ENCODE measurements around the gene CEP55. TPM values are rescaled to one million over a fixed set of nuclear protein-coding genes. Genes with fewer than 3 reads are reported as not detected.

CEP55 gene
- total and polyA plus RNA-seq, 4 donors: 0.43 to 2.8 (median 0.99) TPM

GRCh38 chr10:93491602-93492121 lies 4.8 kb upstream of the CEP55 start:
- ATAC-seq (ENCODE audit: low FRiP score) (no peak), DNase-seq (no peak)
- WGBS, 2 donors: 86 to 91% methylated on average over 2 of the region's 2 CpGs
- H3K4me3 ChIP-seq (ENCODE audit: low read length in 2 of 2): no peak overlapping the region
- H3K9me3 ChIP-seq (ENCODE audit: control insufficient read depth, low read length): no peaks in the 10 kb centered on the region
- H3K27ac ChIP-seq (ENCODE audit: low read depth in 1 of 2, low read length in 2 of 2): no peak overlapping the region
- H3K36me3 ChIP-seq (ENCODE audit: control insufficient read depth in 1 of 2, insufficient read depth in 2 of 2, low read length in 1 of 2): no peaks in the 10 kb centered on the region
- H3K4me1 ChIP-seq (ENCODE audit: control insufficient read depth in 1 of 2, insufficient read depth in 2 of 2, low read length in 2 of 2): no peaks in the 10 kb centered on the region
- intact Hi-C loops (cut with DNase I): no loop called here
- no peaks in the 10 kb centered on the region for H3K27me3 ChIP-seq (ENCODE audit: control insufficient read depth in 1 of 2, insufficient read depth in 2 of 2, low read length in 1 of 2)

DNA sequence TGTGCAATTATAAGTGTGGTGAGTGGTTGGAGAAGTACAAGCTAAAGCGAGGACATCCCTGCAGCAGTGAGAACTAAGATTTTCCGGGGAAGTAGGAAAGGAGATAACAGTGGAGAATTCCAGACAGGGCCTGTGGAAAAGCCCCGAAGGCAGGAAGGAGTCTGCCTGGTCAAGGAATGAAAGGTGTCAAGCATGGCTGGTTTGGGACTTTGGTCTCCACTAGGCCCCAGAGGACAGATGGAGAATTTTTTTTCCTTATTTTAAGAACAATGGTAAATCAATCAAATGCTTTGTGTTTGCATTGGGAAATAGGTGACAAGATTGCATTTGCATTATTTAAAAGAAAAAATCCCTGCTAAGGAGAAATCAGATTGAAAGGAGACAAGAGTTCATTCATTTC lies 3.2 kb upstream of the CEP55 start:
- DNase-seq: no peak
- Histone ChIP-seq H3K27me3 (ENCODE audit: control insufficient read depth in 1 of 2, insufficient read depth in 2 of 2, low read length in 1 of 2) (no peaks in the 10 kb centered on the region), H3K36me3 (ENCODE audit: control insufficient read depth in 1 of 2, insufficient read depth in 2 of 2, low read length in 1 of 2) (no peaks in the 10 kb centered on the region), H3K9me3 (ENCODE audit: control insufficient read depth, low read length) (no peaks in the 10 kb centered on the region), H3K4me1 (ENCODE audit: control insufficient read depth in 1 of 2, insufficient read depth in 2 of 2, low read length in 2 of 2) (no peaks in the 10 kb centered on the region), H3K4me3 (ENCODE audit: low read length in 2 of 2) (no peak overlapping the region), H3K27ac (ENCODE audit: low read depth in 1 of 2, low read length in 2 of 2) (no peak overlapping the region)
- WGBS, 2 donors: 65 to 91% methylated on average over 3 of the region's 3 CpGs
- no peak for ATAC-seq (ENCODE audit: low FRiP score)
- intact Hi-C loops (cut with DNase I): no loop called here

GRCh38 chr10:93494494-93494893 lies 1.9 kb upstream of the CEP55 start:
- Histone ChIP-seq H3K27me3 (ENCODE audit: control insufficient read depth in 1 of 2, insufficient read depth in 2 of 2, low read length in 1 of 2) (no peaks in the 10 kb centered on the region), H3K4me1 (ENCODE audit: control insufficient read depth in 1 of 2, insufficient read depth in 2 of 2, low read length in 2 of 2) (no peaks in the 10 kb centered on the region), H3K27ac (ENCODE audit: low read depth in 1 of 2, low read length in 2 of 2) (no peak overlapping the region), H3K36me3 (ENCODE audit: control insufficient read depth in 1 of 2, insufficient read depth in 2 of 2, low read length in 1 of 2) (no peaks in the 10 kb centered on the region), H3K9me3 (ENCODE audit: control insufficient read depth, low read length) (no peaks in the 10 kb centered on the region), H3K4me3 (ENCODE audit: low read length in 2 of 2) (no peak overlapping the region)
- intact Hi-C loops (cut with DNase I): no loop called here
- ATAC-seq (ENCODE audit: low FRiP score) (no peak), DNase-seq (no peak)
- WGBS, 2 donors: 97 to 100% methylated on average over 2 of the region's 2 CpGs

DNA sequence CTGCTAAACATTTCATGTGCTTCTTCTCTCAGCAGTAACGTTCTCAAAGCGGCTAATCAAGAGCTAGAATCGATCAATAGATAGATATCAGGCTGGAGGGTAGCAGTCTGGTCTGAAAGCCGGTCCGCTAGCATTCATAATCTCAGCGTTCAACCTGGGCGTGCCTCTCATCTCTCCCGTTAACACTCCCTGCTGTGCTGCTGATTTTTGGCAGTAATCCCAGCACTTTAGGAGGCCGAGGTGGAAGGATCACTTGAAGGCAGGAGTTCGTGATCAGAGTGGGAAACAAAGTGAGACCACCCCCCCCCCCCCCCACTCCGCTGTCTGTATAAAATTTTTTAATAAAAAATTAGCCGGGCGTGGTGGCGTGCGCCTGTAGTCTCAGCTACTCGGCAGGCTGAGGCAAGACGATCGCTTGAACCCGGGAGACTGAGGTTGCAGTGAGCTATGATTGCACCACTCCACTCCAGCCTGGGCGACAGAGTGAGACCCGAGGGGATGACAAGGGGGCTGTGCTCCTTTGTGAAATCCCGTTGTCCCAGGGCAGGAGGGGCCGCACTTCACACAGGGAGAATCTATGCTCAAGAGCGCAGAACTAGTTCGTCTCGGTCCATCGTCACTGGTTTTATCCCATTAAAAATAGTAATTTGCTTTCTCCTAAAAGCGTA lies 624 bp upstream of the CEP55 start:
- no peaks in the 10 kb centered on the region for H3K27me3 ChIP-seq (ENCODE audit: control insufficient read depth in 1 of 2, insufficient read depth in 2 of 2, low read length in 1 of 2)
- intact Hi-C loops (cut with DNase I): loop anchor here in 1 of 2 donors (5.0 kb wide), 1 partner anchor 118 kb away; no protein-coding TSS in a partner anchor
- no peaks in the 10 kb centered on the region for H3K9me3 ChIP-seq (ENCODE audit: control insufficient read depth, low read length)
- no peaks in the 10 kb centered on the region for H3K4me1 ChIP-seq (ENCODE audit: control insufficient read depth in 1 of 2, insufficient read depth in 2 of 2, low read length in 2 of 2)
- DNase-seq (peak in 1 of 2 donors; percentile 54), ATAC-seq (ENCODE audit: low FRiP score) (peak; percentile 67)
- peak overlapping the region; percentile 42 to 48 for H3K4me3 ChIP-seq (ENCODE audit: low read length in 2 of 2)
- no peak overlapping the region for H3K27ac ChIP-seq (ENCODE audit: low read depth in 1 of 2, low read length in 2 of 2)
- 2% methylated on average over 28 of the region's 28 CpGs for WGBS, 2 donors
- no peaks in the 10 kb centered on the region for H3K36me3 ChIP-seq (ENCODE audit: control insufficient read depth in 1 of 2, insufficient read depth in 2 of 2, low read length in 1 of 2)

DNA sequence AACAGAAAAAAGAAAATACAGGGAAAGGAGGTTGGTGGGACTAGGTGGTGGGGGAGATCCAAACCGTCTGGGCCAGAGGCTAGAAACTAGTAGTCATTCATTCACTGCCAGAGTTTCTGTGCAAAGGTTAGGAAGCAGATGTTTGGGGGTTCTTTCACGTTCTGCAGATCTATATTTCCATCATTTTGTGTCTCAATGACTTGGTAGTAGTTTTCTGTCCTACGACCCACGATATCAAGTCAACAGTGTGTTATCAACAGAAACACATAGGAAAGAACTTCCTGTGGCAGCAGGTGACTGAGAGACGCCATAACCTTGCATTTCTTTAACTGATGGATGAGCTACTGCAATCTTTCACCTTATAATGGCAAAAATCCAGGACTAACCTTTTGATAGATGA lies 1.8 kb downstream of the CEP55 start:
- no peak for ATAC-seq (ENCODE audit: low FRiP score)
- no peaks in the 10 kb centered on the region for H3K36me3 ChIP-seq (ENCODE audit: control insufficient read depth in 1 of 2, insufficient read depth in 2 of 2, low read length in 1 of 2)
- no peak for DNase-seq
- 51 to 58% methylated on average over 5 of the region's 5 CpGs for WGBS, 2 donors
- H3K9me3 ChIP-seq (ENCODE audit: control insufficient read depth, low read length): no peaks in the 10 kb centered on the region
- H3K27ac ChIP-seq (ENCODE audit: low read depth in 1 of 2, low read length in 2 of 2): no peak overlapping the region
- H3K4me1 ChIP-seq (ENCODE audit: control insufficient read depth in 1 of 2, insufficient read depth in 2 of 2, low read length in 2 of 2): no peaks in the 10 kb centered on the region
- H3K4me3 ChIP-seq (ENCODE audit: low read length in 2 of 2): no peak overlapping the region
- H3K27me3 ChIP-seq (ENCODE audit: control insufficient read depth in 1 of 2, insufficient read depth in 2 of 2, low read length in 1 of 2): no peaks in the 10 kb centered on the region
- intact Hi-C loops (cut with DNase I): loop anchor here in 1 of 2 donors (5.0 kb wide), 1 partner anchor 121 kb away; no protein-coding TSS in a partner anchor

GRCh38 chr10:93501650-93502049 lies 5.2 kb downstream of the CEP55 start:
- no peaks in the 10 kb centered on the region for H3K9me3 ChIP-seq (ENCODE audit: control insufficient read depth, low read length)
- no peaks in the 10 kb centered on the region for H3K36me3 ChIP-seq (ENCODE audit: control insufficient read depth in 1 of 2, insufficient read depth in 2 of 2, low read length in 1 of 2)
- H3K4me3 ChIP-seq (ENCODE audit: low read length in 2 of 2): no peak overlapping the region
- intact Hi-C loops (cut with DNase I): no loop called here
- H3K27ac ChIP-seq (ENCODE audit: low read depth in 1 of 2, low read length in 2 of 2): no peak overlapping the region
- H3K27me3 ChIP-seq (ENCODE audit: control insufficient read depth in 1 of 2, insufficient read depth in 2 of 2, low read length in 1 of 2): no peaks in the 10 kb centered on the region
- DNase-seq (no peak), ATAC-seq (ENCODE audit: low FRiP score) (no peak)
- no peaks in the 10 kb centered on the region for H3K4me1 ChIP-seq (ENCODE audit: control insufficient read depth in 1 of 2, insufficient read depth in 2 of 2, low read length in 2 of 2)

DNA sequence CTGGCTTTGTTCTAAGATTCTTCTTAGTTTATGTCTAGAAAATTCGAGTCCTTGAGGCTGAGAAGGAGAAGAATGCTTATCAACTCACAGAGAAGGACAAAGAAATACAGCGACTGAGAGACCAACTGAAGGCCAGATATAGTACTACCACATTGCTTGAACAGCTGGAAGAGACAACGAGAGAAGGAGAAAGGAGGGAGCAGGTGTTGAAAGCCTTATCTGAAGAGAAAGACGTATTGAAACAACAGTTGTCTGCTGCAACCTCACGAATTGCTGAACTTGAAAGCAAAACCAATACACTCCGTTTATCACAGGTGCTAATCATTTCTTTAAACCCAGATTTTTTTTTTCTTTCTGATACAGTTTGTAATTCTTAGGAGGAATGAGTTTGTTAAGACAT lies 6.7 kb downstream of the CEP55 start:
- no peaks in the 10 kb centered on the region for H3K4me1 ChIP-seq (ENCODE audit: control insufficient read depth in 1 of 2, insufficient read depth in 2 of 2, low read length in 2 of 2)
- no peaks in the 10 kb centered on the region for H3K9me3 ChIP-seq (ENCODE audit: control insufficient read depth, low read length)
- intact Hi-C loops (cut with DNase I): no loop called here
- no peak overlapping the region for H3K27ac ChIP-seq (ENCODE audit: low read depth in 1 of 2, low read length in 2 of 2)
- no peaks in the 10 kb centered on the region for H3K36me3 ChIP-seq (ENCODE audit: control insufficient read depth in 1 of 2, insufficient read depth in 2 of 2, low read length in 1 of 2)
- ATAC-seq (ENCODE audit: low FRiP score) (no peak), DNase-seq (no peak)
- H3K4me3 ChIP-seq (ENCODE audit: low read length in 2 of 2): no peak overlapping the region
- 23 to 26% methylated on average over 6 of the region's 6 CpGs for WGBS, 2 donors
- no peaks in the 10 kb centered on the region for H3K27me3 ChIP-seq (ENCODE audit: control insufficient read depth in 1 of 2, insufficient read depth in 2 of 2, low read length in 1 of 2)

GRCh38 chr10:93505075-93505474 lies 8.7 kb downstream of the CEP55 start:
- ATAC-seq (ENCODE audit: low FRiP score) (no peak), DNase-seq (no peak)
- Histone ChIP-seq H3K4me1 (ENCODE audit: control insufficient read depth in 1 of 2, insufficient read depth in 2 of 2, low read length in 2 of 2) (no peaks in the 10 kb centered on the region), H3K27me3 (ENCODE audit: control insufficient read depth in 1 of 2, insufficient read depth in 2 of 2, low read length in 1 of 2) (no peaks in the 10 kb centered on the region), H3K9me3 (ENCODE audit: control insufficient read depth, low read length) (no peaks in the 10 kb centered on the region), H3K36me3 (ENCODE audit: control insufficient read depth in 1 of 2, insufficient read depth in 2 of 2, low read length in 1 of 2) (no peaks in the 10 kb centered on the region), H3K4me3 (ENCODE audit: low read length in 2 of 2) (no peak overlapping the region), H3K27ac (ENCODE audit: low read depth in 1 of 2, low read length in 2 of 2) (no peak overlapping the region)
- intact Hi-C loops (cut with DNase I): no loop called here
- WGBS, 2 donors: 96 to 97% methylated on average over 2 of the region's 2 CpGs

GRCh38 chr10:93509816-93510215 lies 13.4 kb downstream of the CEP55 start:
- DNase-seq (no peak), ATAC-seq (ENCODE audit: low FRiP score) (no peak)
- WGBS, 2 donors: 95% methylated on average over 8 of the region's 8 CpGs
- Histone ChIP-seq H3K9me3 (ENCODE audit: control insufficient read depth, low read length) (no peaks in the 10 kb centered on the region), H3K36me3 (ENCODE audit: control insufficient read depth in 1 of 2, insufficient read depth in 2 of 2, low read length in 1 of 2) (no peaks in the 10 kb centered on the region), H3K4me1 (ENCODE audit: control insufficient read depth in 1 of 2, insufficient read depth in 2 of 2, low read length in 2 of 2) (peaks cover 0 to 2% of the 10 kb centered on the region in 2 donors), H3K27me3 (ENCODE audit: control insufficient read depth in 1 of 2, insufficient read depth in 2 of 2, low read length in 1 of 2) (no peaks in the 10 kb centered on the region), H3K27ac (ENCODE audit: low read depth in 1 of 2, low read length in 2 of 2) (no peak overlapping the region), H3K4me3 (ENCODE audit: low read length in 2 of 2) (no peak overlapping the region)
- intact Hi-C loops (cut with DNase I): loop anchor here in 1 of 2 donors (2.0 kb wide), 1 partner anchor 133 kb away; no protein-coding TSS in a partner anchor

Data from aorta (tissue), 5 donors.